ENCODE results near the gene SMARCB1.

SMARCB1 gene

GRCh38 chr22:23755711-23756110 lies 31.1 kb upstream of the SMARCB1 start:
- no peak for TF ChIP-seq POU6F1 (CRISPR knock-in tag; IDR thresholded peaks at IDR 0.05; ENCODE audit: borderline replicate concordance, low read depth)
- no peak for TF ChIP-seq TCF4 (CRISPR knock-in tag; IDR thresholded peaks at IDR 0.05; ENCODE audit: borderline replicate concordance)
- TF ChIP-seq SNAI2 (CRISPR knock-in tag; IDR thresholded peaks at IDR 0.05): no peak
- no peak for TF ChIP-seq ARNTL (CRISPR knock-in tag; IDR thresholded peaks at IDR 0.05; ENCODE audit: borderline replicate concordance, low read depth)
- no peak for TF ChIP-seq CSDC2 (CRISPR knock-in tag; IDR thresholded peaks at IDR 0.05)
- TF ChIP-seq ZNF8 (CRISPR knock-in tag; IDR thresholded peaks at IDR 0.05): no peak
- no peak for TF ChIP-seq ZFP3 (CRISPR knock-in tag; IDR thresholded peaks at IDR 0.05)
- no peak for TF ChIP-seq GLIS3 (CRISPR knock-in tag; IDR thresholded peaks at IDR 0.05)
- no peak for TF ChIP-seq CREB5 (CRISPR knock-in tag; IDR thresholded peaks at IDR 0.05; ENCODE audit: low read depth)
- TF ChIP-seq ZC3H10 (CRISPR knock-in tag; IDR thresholded peaks at IDR 0.05): no peak
- TF ChIP-seq BACH2 (CRISPR knock-in tag; IDR thresholded peaks at IDR 0.05; ENCODE audit: borderline replicate concordance): no peak
- ATAC-seq: no peak

GRCh38 chr22:23756891-23757290 lies 29.9 kb upstream of the SMARCB1 start:
- no peak for TF ChIP-seq ESRRG (CRISPR knock-in tag; IDR thresholded peaks at IDR 0.05)
- TF ChIP-seq CREB5 (CRISPR knock-in tag; IDR thresholded peaks at IDR 0.05; ENCODE audit: low read depth): no peak
- TF ChIP-seq PATZ1 (CRISPR knock-in tag; IDR thresholded peaks at IDR 0.05; ENCODE audit: borderline replicate concordance): no peak
- TF ChIP-seq TSHZ2 (CRISPR knock-in tag; IDR thresholded peaks at IDR 0.05): no peak
- no peak for TF ChIP-seq ZNF565 (CRISPR knock-in tag; conservative IDR thresholded peaks at IDR 0.05; ENCODE audit: low read depth)
- no peak for TF ChIP-seq PPARA (CRISPR knock-in tag; IDR thresholded peaks at IDR 0.05; ENCODE audit: borderline replicate concordance)
- TF ChIP-seq GLIS3 (CRISPR knock-in tag; IDR thresholded peaks at IDR 0.05): no peak
- no peak for ATAC-seq

- TF ChIP-seq TSHZ2 (CRISPR knock-in tag; IDR thresholded peaks at IDR 0.05) (no peak), CSRNP3 (CRISPR knock-in tag; IDR thresholded peaks at IDR 0.05) (no peak)
- ATAC-seq: no peak
These were observed 27.2 kb upstream of the SMARCB1 start for GRCh38 chr22:23759566-23759965.
